ENCODE measurements around the gene ADRA1B.

The ADRA1B gene

DNA sequence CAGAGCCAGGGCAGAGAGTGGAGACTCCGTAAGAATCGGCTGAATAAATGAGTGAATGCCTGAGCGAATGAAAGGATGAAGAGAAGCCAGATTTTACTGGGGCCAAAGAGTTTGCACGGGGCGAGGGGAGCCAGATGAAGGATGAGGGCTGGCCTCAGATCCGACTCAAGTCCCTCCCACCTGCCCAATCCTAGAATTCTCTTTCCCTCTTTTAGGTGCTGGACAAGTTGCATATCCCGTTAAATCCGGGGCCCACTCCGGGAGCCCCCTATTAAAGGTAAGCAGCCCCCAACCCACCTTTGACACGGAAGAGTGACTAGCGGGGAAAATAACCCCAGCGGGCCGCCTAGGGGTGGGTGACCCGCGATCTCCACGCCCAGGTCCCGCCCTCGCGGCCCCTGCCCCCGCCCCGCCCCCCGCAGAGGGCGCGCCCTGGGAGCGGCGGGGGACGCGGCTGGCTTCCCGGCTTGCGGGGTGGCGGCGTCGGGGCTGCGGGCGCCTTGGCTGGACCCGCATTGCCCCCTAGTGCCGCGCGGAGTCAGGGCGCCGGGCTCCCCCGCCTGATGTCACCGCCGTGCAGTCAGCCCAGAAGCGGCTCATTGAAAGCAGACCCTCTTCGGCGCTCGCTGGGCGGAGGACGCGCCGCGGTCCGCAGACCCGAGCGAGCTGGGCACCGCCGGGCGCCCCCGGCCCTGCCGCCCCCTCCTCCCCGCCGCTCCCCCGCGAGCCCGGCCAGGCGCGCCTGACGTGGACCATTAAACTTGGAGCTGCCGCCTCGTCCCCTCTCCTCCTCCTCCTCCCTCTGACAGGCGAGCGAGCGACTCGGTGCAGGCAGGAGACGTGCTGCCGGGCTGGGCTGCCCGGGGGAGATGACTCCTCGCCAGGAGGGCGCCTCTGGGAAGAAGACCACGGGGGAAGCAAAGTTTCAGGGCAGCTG lies at the start of gene ADRA1B:
TSS of gene ADRA1B (plus strand) at position 579 of the 937 bp plus-strand sequence. CDS start 424 bp downstream, outside the sequence.
- TF ChIP-seq, protein P1, sequence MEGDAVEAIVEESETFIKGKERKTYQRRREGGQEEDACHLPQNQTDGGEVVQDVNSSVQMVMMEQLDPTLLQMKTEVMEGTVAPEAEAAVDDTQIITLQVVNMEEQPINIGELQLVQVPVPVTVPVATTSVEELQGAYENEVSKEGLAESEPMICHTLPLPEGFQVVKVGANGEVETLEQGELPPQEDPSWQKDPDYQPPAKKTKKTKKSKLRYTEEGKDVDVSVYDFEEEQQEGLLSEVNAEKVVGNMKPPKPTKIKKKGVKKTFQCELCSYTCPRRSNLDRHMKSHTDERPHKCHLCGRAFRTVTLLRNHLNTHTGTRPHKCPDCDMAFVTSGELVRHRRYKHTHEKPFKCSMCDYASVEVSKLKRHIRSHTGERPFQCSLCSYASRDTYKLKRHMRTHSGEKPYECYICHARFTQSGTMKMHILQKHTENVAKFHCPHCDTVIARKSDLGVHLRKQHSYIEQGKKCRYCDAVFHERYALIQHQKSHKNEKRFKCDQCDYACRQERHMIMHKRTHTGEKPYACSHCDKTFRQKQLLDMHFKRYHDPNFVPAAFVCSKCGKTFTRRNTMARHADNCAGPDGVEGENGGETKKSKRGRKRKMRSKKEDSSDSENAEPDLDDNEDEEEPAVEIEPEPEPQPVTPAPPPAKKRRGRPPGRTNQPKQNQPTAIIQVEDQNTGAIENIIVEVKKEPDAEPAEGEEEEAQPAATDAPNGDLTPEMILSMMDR (IDR thresholded peaks at IDR 0.05; ENCODE audit: low read depth, low read length, missing control alignments), result peak; percentile 14
- no peak for DNase-seq (ENCODE audit: low read depth)
- no peak within 1 kb of the TSS for H3K4me3 ChIP-seq (ENCODE audit: low read depth, low read length)

DNA sequence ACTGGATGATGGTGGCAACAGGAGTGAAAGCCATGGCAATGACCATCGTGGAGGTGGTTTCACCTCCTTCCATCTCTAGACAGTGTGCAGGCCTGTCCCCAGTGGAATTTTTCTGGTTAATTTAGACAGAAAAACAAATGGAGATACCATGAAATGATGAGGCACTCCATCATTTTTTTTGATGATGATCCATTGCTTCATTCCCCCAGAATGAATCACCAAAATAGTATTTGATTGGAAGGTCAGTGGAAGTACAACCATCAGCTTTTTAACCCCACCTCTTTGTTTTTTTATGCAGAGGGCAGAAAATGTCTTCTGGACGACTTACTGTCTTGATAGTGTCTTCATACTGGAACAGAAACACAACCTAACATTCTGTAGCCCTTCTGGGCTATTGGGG lies 42.6 kb upstream of the ADRA1B start:
- TF ChIP-seq, protein P1 (IDR thresholded peaks at IDR 0.05; ENCODE audit: low read depth, low read length, missing control alignments), result no peak
- no peak for DNase-seq (ENCODE audit: low read depth)
- no peak overlapping the region for H3K4me3 ChIP-seq (ENCODE audit: low read depth, low read length)

DNA sequence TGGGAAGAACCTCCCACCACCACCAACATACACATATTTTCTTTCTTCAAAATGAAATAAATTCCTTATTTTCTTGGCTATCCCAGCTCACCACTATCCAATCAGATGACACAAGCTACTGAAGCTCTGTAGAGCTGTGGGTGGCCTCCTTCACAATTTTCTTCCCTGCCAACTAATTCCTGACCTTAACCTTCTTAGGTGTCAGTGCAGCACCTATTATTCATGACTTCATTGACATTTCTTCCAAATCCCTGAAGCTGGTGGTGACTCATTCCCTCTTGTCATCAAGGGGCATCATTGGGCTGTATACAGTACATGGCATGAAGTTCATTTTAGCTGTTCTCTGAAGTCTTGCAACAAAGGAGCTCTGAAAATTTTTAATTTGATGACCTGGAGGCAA lies 42.0 kb upstream of the ADRA1B start:
- TF ChIP-seq, protein P1 (IDR thresholded peaks at IDR 0.05; ENCODE audit: low read depth, low read length, missing control alignments), result no peak
- no peak overlapping the region for H3K4me3 ChIP-seq (ENCODE audit: low read depth, low read length)
- no peak for DNase-seq (ENCODE audit: low read depth)

DNA sequence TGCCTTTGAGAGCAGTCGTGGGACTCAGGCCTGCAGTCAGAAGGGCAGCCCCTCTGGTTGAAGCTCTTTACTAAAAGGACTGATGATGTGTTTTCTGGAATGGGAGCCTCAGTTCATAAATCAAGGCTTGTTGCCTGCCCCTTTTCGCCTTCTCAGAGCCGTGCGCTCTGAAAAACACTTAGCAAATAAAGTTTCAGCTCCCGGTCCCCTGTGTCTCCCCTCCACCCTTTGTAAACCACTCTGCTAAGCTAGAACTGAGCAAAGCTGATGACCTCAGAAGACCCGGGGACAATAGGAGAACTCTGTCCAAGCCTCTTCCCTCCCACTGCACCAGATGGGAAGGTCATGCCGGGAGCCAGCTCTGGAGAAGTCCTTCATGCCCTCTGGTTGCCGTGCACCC lies 39.3 kb upstream of the ADRA1B start:
- DNase-seq (ENCODE audit: low read depth), result no peak
- no peak overlapping the region for H3K4me3 ChIP-seq (ENCODE audit: low read depth, low read length)
- TF ChIP-seq, protein P1 (IDR thresholded peaks at IDR 0.05; ENCODE audit: low read depth, low read length, missing control alignments), result no peak

DNA sequence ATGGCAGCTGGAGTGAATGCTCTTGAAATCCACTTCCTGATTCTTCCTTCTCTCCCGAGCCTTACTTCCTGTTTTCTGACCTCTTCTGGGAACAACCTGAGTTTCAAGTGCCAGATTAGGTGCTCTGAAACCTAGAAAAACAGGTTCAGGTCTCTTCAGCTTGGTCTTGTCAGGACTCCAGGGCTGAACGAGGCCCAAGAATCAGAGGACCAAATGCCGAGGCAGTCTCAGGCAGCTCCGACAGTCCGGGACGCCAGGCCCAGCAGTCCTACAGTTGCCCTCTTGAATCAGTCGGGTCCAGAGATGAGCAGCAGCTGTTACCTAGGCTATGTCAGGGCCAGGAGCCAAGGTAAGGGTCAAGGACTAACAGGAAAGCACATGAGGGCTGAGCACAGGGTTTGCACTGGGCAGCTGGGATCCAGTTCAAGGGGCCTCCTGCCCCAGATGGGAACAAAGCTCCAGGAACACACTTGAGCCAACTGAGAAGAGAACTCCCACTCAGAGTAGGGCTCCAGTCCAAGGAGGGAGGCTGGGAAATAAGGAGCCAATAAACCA lies 38.3 kb upstream of the ADRA1B start:
- DNase-seq (ENCODE audit: low read depth), result no peak
- TF ChIP-seq, protein P1 (IDR thresholded peaks at IDR 0.05; ENCODE audit: low read depth, low read length, missing control alignments), result no peak
- H3K4me3 ChIP-seq (ENCODE audit: low read depth, low read length), result no peak overlapping the region

DNA sequence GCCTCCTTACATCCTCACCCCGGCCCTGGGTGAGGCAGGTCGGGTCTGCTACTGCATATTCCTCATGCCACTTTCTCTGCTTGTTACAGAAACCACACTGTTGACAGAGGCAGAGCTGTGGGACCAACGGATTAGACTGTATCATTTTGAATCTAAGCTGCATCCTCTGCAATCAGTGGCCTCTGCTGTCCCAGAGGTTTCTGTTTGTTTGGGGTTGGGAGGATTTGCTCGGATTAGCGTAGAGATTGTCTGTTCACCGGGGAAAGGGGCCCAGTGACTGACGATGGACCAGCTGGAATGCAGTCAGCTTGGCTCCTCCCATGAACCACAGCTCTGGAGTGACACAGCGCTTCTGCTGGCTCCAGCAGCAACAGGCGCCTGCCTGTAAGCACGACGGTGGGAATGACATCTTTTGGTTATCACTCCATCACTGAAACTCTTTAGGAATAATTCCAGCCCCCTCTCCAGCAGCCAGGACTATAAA lies 37.3 kb upstream of the ADRA1B start:
- no peak for DNase-seq (ENCODE audit: low read depth)
- H3K4me3 ChIP-seq (ENCODE audit: low read depth, low read length), result no peak overlapping the region
- TF ChIP-seq, protein P1 (IDR thresholded peaks at IDR 0.05; ENCODE audit: low read depth, low read length, missing control alignments), result no peak

Data from GM12864 (cell line).